Heart left ventricle (tissue), 16 donors: ENCODE results near the gene ECSCR. TPM values are rescaled to one million over a fixed set of nuclear protein-coding genes. Genes with fewer than 3 reads are reported as not detected.

Source experiments
- ATAC-seq, 4 donors: fragments of 200-7000 bp; cut with Tn5 transposase; one replicate each; pipeline ENCODE4 v1.9.1; 2020 to 2022; ENCODE audit warnings: moderate library complexity in 4 of 4, mild to moderate bottlenecking in 3 of 4, moderate number of reproducible peaks in 1 of 4
- DNase-seq, 5 donors: peaks; one replicate each; pipeline ENCODE4 v3.0.0-alpha.2; 2020
- H3K27ac ChIP-seq, 12 donors: fragments of 200-600 bp; sonication (generic) in 4 of 12; one replicate each; pipeline versions ENCODE4 v1.5.0 to v1.8.0; 2016 to 2022; ENCODE audit warnings: mild to moderate bottlenecking in 2 of 12
- H3K27me3 ChIP-seq, 9 donors: fragments of 200-600 bp; sonication (generic) in 2 of 9; one replicate each; pipeline versions ENCODE4 v1.5.1 to v1.8.0; 2016 to 2022; ENCODE audit warnings: mild to moderate bottlenecking in 3 of 9
- H3K36me3 ChIP-seq, 9 donors: fragments of 200-600 bp; sonication (generic) in 2 of 9; one replicate each; pipeline versions ENCODE4 v1.5.0 to v1.8.0; 2018 to 2022; ENCODE audit warnings: mild to moderate bottlenecking in 2 of 9
- H3K4me1 ChIP-seq, 12 donors: fragments of 200-600 bp; sonication (generic) in 4 of 12; one replicate each; pipeline versions ENCODE4 v1.5.0 to v1.8.0; 2016 to 2022; ENCODE audit warnings: mild to moderate bottlenecking in 3 of 12
- H3K4me3 ChIP-seq, 12 donors: fragments of 200-600 bp; sonication (generic) in 4 of 12; one replicate each; pipeline versions ENCODE4 v1.5.0 to v1.8.0; 2017 to 2022; ENCODE audit warnings: mild to moderate bottlenecking in 9 of 12, moderate library complexity in 4 of 12
- H3K9me3 ChIP-seq, 12 donors: fragments of 200-600 bp; sonication (generic) in 4 of 12; one replicate each; pipeline versions ENCODE4 v1.5.0 to v1.8.0; 2016 to 2022; ENCODE audit warnings: mild to moderate bottlenecking in 1 of 12
- CTCF ChIP-seq, 12 donors: fragments of 200-600 bp; sonication (generic) in 4 of 12; IDR thresholded peaks; one replicate each; pipeline versions ENCODE4 v1.5.0 to v1.8.0; 2018 to 2022; ENCODE audit warnings: antibody characterized with exemption in 12 of 12, mild to moderate bottlenecking in 5 of 12
- POLR2A ChIP-seq, 2 donors: fragments of 450-650 bp; IDR thresholded peaks; one replicate each; pipeline ENCODE4 v1.6.1; 2017; ENCODE audit warnings: antibody characterized with exemption in 2 of 2, mild to moderate bottlenecking in 2 of 2, moderate library complexity in 2 of 2
- WGBS, 4 donors: extraction: QIAGEN DNeasy Blood & Tissue Kit in 2 of 4; methylation state at CpG; one replicate each; pipeline versions ENCODE4 v1.1.5 to v1.1.7; 2013 to 2018; 5-methylcytosine and 5-hydroxymethylcytosine counted together
- intact Hi-C, 10 donors: fragments of 100-400 bp; cut with DNase I; formaldehyde crosslinking; loops; one replicate each; pipeline versions ENCODE4 v1.11.1 to v1.14.2; 2022
- polyA plus RNA-seq, 2 donors: library from polyadenylated mRNA; stranded (reverse); fragments of 200-250 nt; gene quantifications; one replicate each; pipeline ENCODE4 v1.2.3, GENCODE V29; 2013
- total RNA-seq, 9 donors: library from RNA; depleted of rRNA in 2 of 9; stranded (reverse); fragments of >200 nt in 2 of 9; fragmentation: NEBNext Ultra II Directional in 3 of 9; extraction: Animal tissue kit (Norgen Biotek cat#: 25700) in 3 of 9; gene quantifications; one replicate each; pipeline versions ENCODE4 v1.1.0 to v1.2.4, GENCODE V29; 2016 to 2023
- donor health status: ischemic (EF 13 %, LVEDD 7.1; RV severe dilation, severe dysfunction).
- donor health status: healthy with polysubstance abuse.
- donor health status: DM: no; HTN: yes; CAD: no.
- donor health status: DM: no; HTN: no; CAD: no.
- donor health status: ischemic (EF 25% LVEDD 6.9; RV normal size, moderate dysfunction).
- donor health status: ischemic (EF 25% LVEDD 5.7; RV mildly dilated, moderate dysfunction).
- donor health status: healthy.
- donor health status: DM: yes; HTN: yes; CAD: no.
- donor health status: ischemic (EF 35%, LVEDD 5.7; RV mildly dilated, moderate dysfunction).
- donor health status: nonischemic (EF 11% LVEDD 7.7; RV severe dilation, severe dysfunction).
- donor health status: DM: yes; HTN: yes; CAD: no.
- donor health status: PGD.
- donor health status: ischemic (EF 29% LVEDD 5.4; RV normal size, mild dysfunction).
- donor health status: nonischemic (EF 23%, LVEDD 6.1; RV moderate dilation, normal function).

ECSCR gene
- total and polyA plus RNA-seq, 11 donors: 13.4 to 59.3 (median 21.3) TPM

- intact Hi-C loops: loop anchor here in 2 of 10 donors (5.0 to 10.0 kb wide), 2 partner anchors 57 to 105 kb away; partner anchors contain the start of genes MATR3 (in 1 of the 2) and PAIP2 (in 1 of the 2)
- Histone ChIP-seq H3K9me3 (no peaks in the 10 kb centered on the region), H3K27ac (no peak overlapping the region), H3K27me3 (peaks cover 0 to 5% (median 0%) of the 10 kb centered on the region in 9 donors), H3K36me3 (peaks cover 0 to 12% (median 0%) of the 10 kb centered on the region in 9 donors), H3K4me3 (no peak overlapping the region), H3K4me1 (peaks cover 2 to 48% (median 33%) of the 10 kb centered on the region in 12 donors)
- no peak for ATAC-seq
- WGBS, 4 donors: 86 to 91% (median 90%) methylated on average over 6 of the region's 6 CpGs
- no peak for DNase-seq
- TF ChIP-seq POLR2A (IDR thresholded peaks at IDR 0.05): no peak
- no peak for TF ChIP-seq CTCF (IDR thresholded peaks at IDR 0.05)
Observed at GRCh38 chr5:139399501-139400121, 62.9 kb downstream of the ECSCR start.

Other genes with a start within 250 kb of the ECSCR start
- gene MATR3, start 169.0 kb downstream of the ECSCR start, total RNA-seq: 100 to 1,000 TPM; 133 to 208 (median 139) TPM
- gene MATR3, start 169.0 kb downstream of the ECSCR start, polyA plus RNA-seq: 100 to 1,000 TPM in 1 of 2 donors, 10 to 100 TPM in 1; 97.2 to 115 TPM
- 100 to 1,000 TPM; 111 to 154 (median 132) TPM for gene PAIP2, start 120.9 kb downstream of the ECSCR start, total RNA-seq
- 100 to 1,000 TPM in 1 of 2 donors, 10 to 100 TPM in 1; 93.2 to 138 TPM for gene PAIP2, start 120.9 kb downstream of the ECSCR start, polyA plus RNA-seq
- gene SLC23A1, start 79.4 kb downstream of the ECSCR start, total RNA-seq: not detected
- gene SLC23A1, start 79.4 kb downstream of the ECSCR start, polyA plus RNA-seq: not detected
- gene MZB1, start 72.8 kb downstream of the ECSCR start, total RNA-seq: 1 to 10 TPM in 3 of 9 donors, under 1 TPM in 4, not detected in 2; 0.31 to 5.2 (median 0.97) TPM
- gene MZB1, start 72.8 kb downstream of the ECSCR start, polyA plus RNA-seq: under 1 TPM; 0.33 to 0.72 TPM
- gene PROB1, start 67.6 kb downstream of the ECSCR start, total RNA-seq: 10 to 100 TPM; 26.6 to 63.4 (median 38.1) TPM
- gene PROB1, start 67.6 kb downstream of the ECSCR start, polyA plus RNA-seq: 10 to 100 TPM; 18.9 to 34.3 TPM
- 10 to 100 TPM; 10.7 to 25.9 (median 16.0) TPM for gene SPATA24, start 58.7 kb downstream of the ECSCR start, total RNA-seq
- 10 to 100 TPM; 12.6 to 37.8 TPM for gene SPATA24, start 58.7 kb downstream of the ECSCR start, polyA plus RNA-seq
- gene DNAJC18, start 23.2 kb downstream of the ECSCR start, total RNA-seq: 10 to 100 TPM in 5 of 9 donors, 1 to 10 TPM in 4; 4.8 to 17.8 (median 14.2) TPM
- gene DNAJC18, start 23.2 kb downstream of the ECSCR start, polyA plus RNA-seq: 1 to 10 TPM; 4.0 to 4.7 TPM
- gene SMIM33, start 8.3 kb upstream of the ECSCR start, total RNA-seq: under 1 TPM in 1 of 9 donors, not detected in 8; 0.16 TPM
- not detected for gene SMIM33, start 8.3 kb upstream of the ECSCR start, polyA plus RNA-seq
- 100 to 1,000 TPM in 1 of 9 donors, 10 to 100 TPM in 8; 32.4 to 119 (median 57.9) TPM for gene STING1, start 20.0 kb upstream of the ECSCR start, total RNA-seq
- gene STING1, start 20.0 kb upstream of the ECSCR start, polyA plus RNA-seq: 10 to 100 TPM; 20.4 to 25.9 TPM
- 100 to 1,000 TPM in 8 of 9 donors, 10 to 100 TPM in 1; 96.2 to 148 (median 134) TPM for gene UBE2D2, start 98.6 kb upstream of the ECSCR start, total RNA-seq
- 100 to 1,000 TPM in 1 of 2 donors, 10 to 100 TPM in 1; 84.6 to 122 TPM for gene UBE2D2, start 98.6 kb upstream of the ECSCR start, polyA plus RNA-seq
- 10 to 100 TPM; 29.8 to 74.6 (median 36.3) TPM for gene CXXC5, start 185.6 kb upstream of the ECSCR start, total RNA-seq
- gene CXXC5, start 185.6 kb upstream of the ECSCR start, polyA plus RNA-seq: 10 to 100 TPM; 32.8 to 44.5 TPM